Measurements from ENCODE around the gene SEPSECS.

- no peak for TF ChIP-seq CTCF (IDR thresholded peaks at IDR 0.05)
- no peak for TF ChIP-seq POLR2A (IDR thresholded peaks at IDR 0.05)
These were observed 23.8 kb upstream of the SEPSECS start for GRCh38 chr4:25184056-25184455.
